Thyroid gland (tissue), 4 donors: Measurements from ENCODE around the gene PRSS1.
A peak's percentile ranks its signal among the peaks of the same experiment; 100 is the strongest.

Experiments
- CTCF ChIP-seq, 6 experiments: fragments of 200-600 bp in 3 of 6; fragments of 450-650 bp in 3 of 6; sonication (generic) in 3 of 6; IDR thresholded peaks; one replicate each; pipeline ENCODE4 v1.5.1; 2016 to 2019; ENCODE audit warnings: antibody characterized with exemption in 6 of 6, mild to moderate bottlenecking in 2 of 6, inconsistent platforms in 1 of 6, moderate library complexity in 1 of 6
- POLR2A ChIP-seq, 2 donors: fragments of 450-650 bp; IDR thresholded peaks; one replicate each; pipeline ENCODE4 v1.6.1; 2017; ENCODE audit warnings: antibody characterized with exemption in 2 of 2, mild to moderate bottlenecking in 2 of 2, moderate library complexity in 1 of 2

- TF ChIP-seq CTCF (IDR thresholded peaks at IDR 0.05) (peak in 2 of 6 experiments; percentile 2), POLR2A (IDR thresholded peaks at IDR 0.05) (no peak)
These were observed 36.7 kb upstream of the PRSS1 start for GRCh38 chr7:142712617-142712957.
